KBM-7 (cell line): ENCODE measurements around the gene PATJ.
"Not testable (repeated sequence)": the region's sequence is repeated elsewhere in the genome, so short reads cannot be mapped to it uniquely, and the experiment has no call there.

ENCODE experiments used
- DNase-seq: peaks from one replicate; pipeline ENCODE4 v3.0.0-alpha.2; 2015
- in situ Hi-C: fragments of 300-500 bp; cut with MboI; formaldehyde crosslinking; loops from 2 replicates; pipeline ENCODE4 v1.14.3; 2020; ENCODE audit warnings: low sequenced_read_pairs, low pct_unique_long_range_greater_than_20kb, mixed read lengths

PATJ gene

GRCh38 chr1:61925591-61926298 is 183.5 kb downstream of the PATJ start:
- no peak for DNase-seq
- in situ Hi-C loops, result no loop called here

GRCh38 chr1:61926597-61926996 is 184.3 kb downstream of the PATJ start:
- no peak for DNase-seq
- in situ Hi-C loops, result no loop called here

GRCh38 chr1:61930116-61930645 is 187.9 kb downstream of the PATJ start:
- DNase-seq, result no peak

GRCh38 chr1:61931587-61932279 is 189.5 kb downstream of the PATJ start:
- DNase-seq, result no peak
- in situ Hi-C loops, result no loop called here

More at GRCh38 chr1:61930116-61930645, 187.9 kb downstream of the PATJ start:
- in situ Hi-C loops, result no loop called here

GRCh38 chr1:61935516-61935915 is 193.2 kb downstream of the PATJ start:
- DNase-seq, result no peak
- in situ Hi-C loops, result no loop called here

GRCh38 chr1:61936839-61937238 is 194.6 kb downstream of the PATJ start:
- no peak for DNase-seq
- in situ Hi-C loops, result no loop called here

- no peak for DNase-seq
- in situ Hi-C loops, result no loop called here
These were observed 199.5 kb downstream of the PATJ start for GRCh38 chr1:61941794-61942193.

GRCh38 chr1:61942856-61943255 is 200.6 kb downstream of the PATJ start:
- in situ Hi-C loops, result no loop called here

GRCh38 chr1:61948685-61949084 is 206.4 kb downstream of the PATJ start:
- DNase-seq, in situ Hi-C loops: not testable (repeated sequence)

More at GRCh38 chr1:61942856-61943255, 200.6 kb downstream of the PATJ start:
- no peak for DNase-seq

- in situ Hi-C loops, result no loop called here
- no peak for DNase-seq
These were observed 208.1 kb downstream of the PATJ start for GRCh38 chr1:61950418-61950817.

- in situ Hi-C loops, result no loop called here
- no peak for DNase-seq
These were observed 209.7 kb downstream of the PATJ start for GRCh38 chr1:61951731-61952580.

- in situ Hi-C loops, result no loop called here
These were observed 210.4 kb downstream of the PATJ start for GRCh38 chr1:61952675-61953074.

GRCh38 chr1:61953076-61953789 is 211.0 kb downstream of the PATJ start:
- no peak for DNase-seq
- in situ Hi-C loops, result no loop called here

More at GRCh38 chr1:61952675-61953074, 210.4 kb downstream of the PATJ start:
- DNase-seq, result no peak

GRCh38 chr1:61953790-61954150 is 211.5 kb downstream of the PATJ start:
- in situ Hi-C loops, result no loop called here
- no peak for DNase-seq

GRCh38 chr1:61955261-61955660 is 213.0 kb downstream of the PATJ start:
- DNase-seq, result no peak
- in situ Hi-C loops, result no loop called here

GRCh38 chr1:61956016-61956645 is 213.9 kb downstream of the PATJ start:
- no peak for DNase-seq
- in situ Hi-C loops, result no loop called here

- no peak for DNase-seq
- in situ Hi-C loops, result no loop called here
These were observed 214.5 kb downstream of the PATJ start for GRCh38 chr1:61956784-61957183.

GRCh38 chr1:61961009-61961408 is 218.7 kb downstream of the PATJ start:
- no peak for DNase-seq
- in situ Hi-C loops, result no loop called here

GRCh38 chr1:61962631-61963030 is 220.4 kb downstream of the PATJ start:
- no peak for DNase-seq
- in situ Hi-C loops, result no loop called here
